Measurements from ENCODE around the gene ZBTB7C. TPM values are rescaled to one million over a fixed set of nuclear protein-coding genes. Genes with fewer than 3 reads are reported as not detected.

The ZBTB7C gene
- total RNA-seq, 2 donors from 2014 or later: not detected

DNA sequence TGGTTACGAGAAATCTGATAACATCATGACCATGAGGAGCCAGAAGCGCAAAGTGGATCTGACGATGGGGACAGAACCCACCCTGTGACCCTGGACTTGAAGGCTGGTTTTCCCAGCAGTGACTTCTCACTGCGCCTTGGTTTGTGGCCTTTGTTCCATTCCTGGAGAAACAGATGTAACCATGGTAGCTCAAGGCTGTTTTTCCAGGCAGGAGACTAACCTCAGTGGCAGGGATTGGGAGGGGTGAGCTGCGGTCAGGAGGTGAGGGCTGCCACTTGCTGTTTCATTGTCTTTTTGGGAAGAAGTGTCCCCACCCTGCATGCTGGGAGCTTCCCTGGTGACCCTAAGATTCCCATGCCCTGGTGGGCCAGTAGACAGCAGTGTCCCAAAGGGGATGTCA is 362.3 kb downstream of the ZBTB7C start:
- Mint-ChIP-seq H3K27ac (no peak overlapping the region), H3K27me3 (peaks cover 6% of the 10 kb centered on the region in 2 donors), H3K9me3 (no peaks in the 10 kb centered on the region), H3K36me3 (no peaks in the 10 kb centered on the region), H3K4me1 (ENCODE audit: low read depth in 2 of 2) (no peaks in the 10 kb centered on the region), H3K4me3 (no peak overlapping the region)
- DNase-seq (ENCODE audit: low spot score) (no peak), ATAC-seq (no peak)

DNA sequence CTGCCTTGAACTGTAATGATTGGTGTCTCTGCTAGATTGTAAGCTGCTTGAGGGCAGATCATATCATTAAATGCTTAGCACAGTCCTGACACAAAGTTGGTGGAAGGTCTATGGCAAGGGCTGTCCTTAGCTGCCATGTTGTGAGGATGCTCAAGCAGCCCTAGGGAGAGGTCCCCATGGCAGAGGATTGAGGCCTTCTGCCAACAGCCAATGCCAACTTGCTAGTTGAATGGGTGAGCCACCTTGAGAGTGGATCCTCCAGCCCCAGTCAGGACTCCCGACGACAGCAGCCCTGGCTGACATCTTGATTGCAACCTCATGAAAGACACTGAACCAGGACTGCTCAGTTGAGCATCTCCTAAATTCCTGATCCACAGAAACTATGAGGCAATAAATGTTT is 363.4 kb downstream of the ZBTB7C start:
- ATAC-seq: no peak
- no peaks in the 10 kb centered on the region for H3K36me3 Mint-ChIP-seq
- no peak for DNase-seq (ENCODE audit: low spot score)
- H3K27me3 Mint-ChIP-seq: peaks cover 6% of the 10 kb centered on the region in 2 donors
- H3K27ac Mint-ChIP-seq: no peak overlapping the region
- H3K9me3 Mint-ChIP-seq: no peaks in the 10 kb centered on the region
- no peaks in the 10 kb centered on the region for H3K4me1 Mint-ChIP-seq (ENCODE audit: low read depth in 2 of 2)
- H3K4me3 Mint-ChIP-seq: no peak overlapping the region

DNA sequence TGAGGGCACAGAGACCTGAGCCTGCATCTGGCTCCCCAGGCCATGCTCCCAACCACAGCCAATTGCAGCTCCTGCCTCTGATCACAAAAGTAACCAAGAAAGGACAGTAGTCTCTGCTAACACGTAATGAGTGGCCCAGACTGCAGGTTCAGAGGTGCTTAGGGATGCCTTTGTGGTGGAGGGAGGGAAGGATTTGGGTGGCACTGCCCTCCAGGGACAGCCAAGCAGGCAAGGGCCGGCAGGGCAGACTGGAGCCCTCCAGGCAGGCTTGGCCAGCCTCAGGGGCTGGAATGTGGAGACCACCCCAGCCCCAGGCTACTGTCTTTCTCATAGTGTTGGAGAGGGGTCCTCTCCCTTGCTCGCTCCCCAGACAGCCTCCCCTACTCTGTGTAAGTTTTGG is 364.2 kb downstream of the ZBTB7C start:
- Mint-ChIP-seq H3K4me3 (no peak overlapping the region), H3K36me3 (no peaks in the 10 kb centered on the region), H3K27ac (no peak overlapping the region), H3K4me1 (ENCODE audit: low read depth in 2 of 2) (no peaks in the 10 kb centered on the region), H3K9me3 (no peaks in the 10 kb centered on the region), H3K27me3 (peaks cover 6% of the 10 kb centered on the region in 2 donors)
- DNase-seq (ENCODE audit: low spot score) (no peak), ATAC-seq (no peak)

DNA sequence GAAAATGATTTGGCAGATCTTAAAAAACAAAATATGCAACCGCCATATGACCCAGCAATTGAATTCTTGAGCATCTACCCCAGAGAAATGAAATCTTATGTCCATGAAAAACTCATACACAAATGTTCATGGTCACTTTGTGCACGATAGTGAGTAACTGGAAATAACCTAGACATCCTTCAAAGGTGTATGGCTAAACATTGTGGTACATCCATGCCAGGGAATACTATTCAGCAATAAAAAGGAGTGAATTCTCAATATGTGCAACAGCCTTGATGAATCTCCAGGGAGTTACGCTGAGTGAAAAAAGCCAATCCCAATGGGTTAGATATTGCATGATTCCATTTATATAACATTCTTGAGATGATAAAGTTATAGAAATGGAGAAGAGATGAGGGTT is 366.0 kb downstream of the ZBTB7C start:
- ATAC-seq (no peak), DNase-seq (ENCODE audit: low spot score) (no peak)
- Mint-ChIP-seq H3K4me1 (ENCODE audit: low read depth in 2 of 2) (no peaks in the 10 kb centered on the region), H3K36me3 (no peaks in the 10 kb centered on the region), H3K9me3 (no peaks in the 10 kb centered on the region), H3K4me3 (no peak overlapping the region), H3K27me3 (peaks cover 6% of the 10 kb centered on the region in 2 donors), H3K27ac (no peak overlapping the region)

DNA sequence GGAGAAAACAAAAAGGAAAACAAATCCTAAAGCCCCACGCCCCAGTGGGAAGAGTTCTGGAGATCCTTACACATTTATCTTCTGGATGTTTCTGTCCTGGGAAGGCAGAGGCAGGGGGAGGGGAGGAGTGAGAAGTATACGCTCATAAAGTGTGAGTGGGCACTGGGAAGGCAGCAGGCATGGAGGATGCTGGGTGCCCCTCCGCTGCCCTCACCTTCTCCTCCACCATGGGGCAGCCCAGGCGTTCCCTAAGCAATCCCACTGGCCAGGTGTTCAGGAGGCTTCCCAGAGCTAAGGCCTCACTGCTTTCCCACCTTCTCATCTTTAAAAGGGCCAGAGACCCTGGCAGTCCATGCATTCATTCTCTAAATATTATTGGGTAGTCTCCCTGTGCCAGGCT is 366.8 kb downstream of the ZBTB7C start:
- no peak overlapping the region for H3K27ac Mint-ChIP-seq
- ATAC-seq: no peak
- H3K4me3 Mint-ChIP-seq: no peak overlapping the region
- H3K27me3 Mint-ChIP-seq: peaks cover 6% of the 10 kb centered on the region in 2 donors
- H3K9me3 Mint-ChIP-seq: no peaks in the 10 kb centered on the region
- no peaks in the 10 kb centered on the region for H3K36me3 Mint-ChIP-seq
- no peak for DNase-seq (ENCODE audit: low spot score)
- H3K4me1 Mint-ChIP-seq (ENCODE audit: low read depth in 2 of 2): no peaks in the 10 kb centered on the region

DNA sequence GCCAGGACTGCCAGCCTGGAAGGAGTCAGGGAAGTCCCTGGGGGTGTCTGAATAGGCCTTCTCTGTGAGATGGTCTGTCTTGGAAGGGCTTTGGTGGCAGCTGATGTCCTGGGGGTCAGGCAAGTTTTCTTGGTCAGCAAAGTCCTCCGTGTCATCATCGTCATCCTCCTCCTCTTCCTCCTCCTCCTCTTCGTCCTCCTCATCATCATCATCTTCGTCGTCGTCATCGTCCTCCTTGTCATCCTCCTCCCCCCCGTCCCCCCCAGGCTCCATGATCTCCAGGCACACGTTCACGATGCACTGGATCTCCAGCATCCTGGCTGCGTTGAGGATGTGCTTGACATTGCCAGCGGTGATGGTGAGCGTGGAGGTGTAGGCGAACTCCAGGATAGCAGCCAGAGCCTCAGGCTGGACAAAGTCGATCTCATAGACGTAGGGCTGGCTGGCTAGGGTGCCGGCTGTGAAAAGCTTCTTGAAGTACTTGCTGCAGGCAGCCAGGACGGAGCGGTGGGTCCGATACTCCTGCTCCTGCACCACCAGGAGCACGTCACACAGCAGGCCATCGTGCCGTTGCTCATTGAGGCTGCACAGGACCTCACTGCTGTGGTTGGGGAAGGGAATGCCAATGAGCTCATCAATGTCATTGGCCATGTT is 368.6 kb downstream of the ZBTB7C start:
- H3K36me3 Mint-ChIP-seq: no peaks in the 10 kb centered on the region

DNA sequence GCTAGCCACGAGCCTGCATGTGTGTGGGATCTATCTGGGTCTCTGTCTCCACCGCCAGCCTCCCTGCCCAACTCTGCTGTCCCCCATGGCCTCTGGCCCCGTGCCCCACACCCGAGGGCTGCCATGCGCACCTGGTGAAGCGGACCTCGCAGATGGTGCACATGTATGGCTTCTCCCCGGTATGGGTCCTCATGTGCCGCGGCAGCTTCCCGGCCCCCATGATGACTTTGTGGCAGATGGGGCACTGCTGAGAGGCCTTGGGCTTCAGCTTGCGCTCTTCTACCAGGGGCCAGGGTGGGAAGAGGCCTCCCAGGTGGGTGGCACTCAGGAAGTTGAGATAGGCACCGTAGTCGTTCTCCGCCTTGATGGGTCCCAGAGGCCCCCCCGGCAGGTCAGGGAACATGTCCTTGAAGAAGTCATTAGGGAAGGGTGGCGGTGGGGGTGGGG is 369.4 kb downstream of the ZBTB7C start:
- DNase-seq (ENCODE audit: low spot score) (no peak), ATAC-seq (no peak)
- H3K4me1 Mint-ChIP-seq (ENCODE audit: low read depth in 2 of 2): no peaks in the 10 kb centered on the region
- H3K9me3 Mint-ChIP-seq: no peaks in the 10 kb centered on the region
- no peak overlapping the region for H3K27ac Mint-ChIP-seq
- H3K36me3 Mint-ChIP-seq: no peaks in the 10 kb centered on the region
- H3K27me3 Mint-ChIP-seq: no peaks in the 10 kb centered on the region
- no peak overlapping the region for H3K4me3 Mint-ChIP-seq

More for the DNA sequence above, 368.6 kb downstream of the ZBTB7C start:
- H3K4me3 Mint-ChIP-seq: no peak overlapping the region
- H3K27ac Mint-ChIP-seq: no peak overlapping the region
- H3K9me3 Mint-ChIP-seq: no peaks in the 10 kb centered on the region
- ATAC-seq: no peak
- H3K27me3 Mint-ChIP-seq: peaks cover 2 to 3% of the 10 kb centered on the region in 2 donors
- H3K4me1 Mint-ChIP-seq (ENCODE audit: low read depth in 2 of 2): no peaks in the 10 kb centered on the region
- no peak for DNase-seq (ENCODE audit: low spot score)

DNA sequence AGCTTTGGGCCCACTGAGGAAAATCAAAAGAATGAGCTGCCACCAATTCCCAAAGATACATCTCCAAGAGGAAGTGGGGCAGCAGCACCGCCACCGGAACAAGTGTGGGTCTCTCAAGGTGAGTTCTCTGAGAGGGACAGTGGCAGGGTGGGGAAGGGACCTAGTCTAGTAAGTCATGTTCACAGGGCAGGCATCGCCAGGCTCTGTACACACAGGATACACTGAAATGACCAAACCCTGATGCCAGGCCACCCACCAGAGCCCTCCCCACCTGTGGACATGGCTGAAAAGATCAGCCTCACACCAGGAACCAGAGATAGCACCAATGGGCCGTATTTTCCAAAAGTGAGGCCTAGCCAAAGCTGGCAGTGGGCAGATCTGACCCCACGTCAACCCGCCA is 370.5 kb downstream of the ZBTB7C start:
- Mint-ChIP-seq H3K4me3 (no peak overlapping the region), H3K9me3 (no peaks in the 10 kb centered on the region)
- DNase-seq (ENCODE audit: low spot score): peak; percentile 34

DNA sequence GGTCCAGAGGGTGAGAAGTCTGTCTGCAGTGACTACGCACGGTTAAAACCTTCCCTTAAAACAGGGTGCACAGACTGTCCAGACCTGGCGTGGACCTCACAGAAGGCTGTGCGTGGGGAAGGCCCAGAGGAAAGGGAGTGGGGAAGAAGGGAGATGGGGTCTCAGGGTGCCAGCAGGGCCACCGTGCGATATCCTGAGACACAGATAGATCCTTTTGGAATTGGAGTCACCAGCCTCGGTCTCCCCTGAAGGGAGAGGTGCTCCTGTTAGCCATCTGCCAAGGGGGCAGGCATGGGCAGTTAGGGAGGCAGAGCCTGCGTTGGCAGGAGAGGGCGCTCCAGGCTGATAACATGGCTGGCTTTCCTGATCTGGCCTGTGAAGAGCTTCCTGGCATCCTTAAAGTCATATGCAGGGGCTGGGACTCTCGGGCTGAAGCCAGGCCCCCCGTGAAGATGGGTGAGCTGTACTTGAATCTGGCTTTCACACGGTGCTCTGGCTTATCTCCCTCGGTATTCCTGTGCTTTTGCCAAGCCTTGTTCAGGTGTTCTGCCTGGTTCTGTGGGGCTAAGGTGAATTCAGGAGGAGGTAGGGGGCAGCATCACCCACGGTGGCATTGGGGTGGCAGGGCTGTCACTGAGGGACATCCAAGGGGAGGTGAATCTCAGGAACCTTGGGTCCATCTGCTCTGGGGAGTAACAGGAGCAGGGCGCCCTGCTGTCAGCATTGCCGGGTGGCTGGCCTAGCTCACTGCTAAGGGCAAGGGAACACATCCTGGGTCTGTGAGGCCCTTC is 371.5 kb downstream of the ZBTB7C start:
- H3K27me3 Mint-ChIP-seq: no peaks in the 10 kb centered on the region
- H3K36me3 Mint-ChIP-seq: no peaks in the 10 kb centered on the region
- no peaks in the 10 kb centered on the region for H3K4me1 Mint-ChIP-seq (ENCODE audit: low read depth in 2 of 2)
- no peak overlapping the region for H3K4me3 Mint-ChIP-seq
- H3K27ac Mint-ChIP-seq: no peak overlapping the region
- DNase-seq (ENCODE audit: low spot score): no peak
- no peaks in the 10 kb centered on the region for H3K9me3 Mint-ChIP-seq
- no peak for ATAC-seq

More for the DNA sequence above, 370.5 kb downstream of the ZBTB7C start:
- ATAC-seq: no peak
- H3K36me3 Mint-ChIP-seq: no peaks in the 10 kb centered on the region
- no peaks in the 10 kb centered on the region for H3K4me1 Mint-ChIP-seq (ENCODE audit: low read depth in 2 of 2)
- H3K27me3 Mint-ChIP-seq: no peaks in the 10 kb centered on the region
- no peak overlapping the region for H3K27ac Mint-ChIP-seq

DNA sequence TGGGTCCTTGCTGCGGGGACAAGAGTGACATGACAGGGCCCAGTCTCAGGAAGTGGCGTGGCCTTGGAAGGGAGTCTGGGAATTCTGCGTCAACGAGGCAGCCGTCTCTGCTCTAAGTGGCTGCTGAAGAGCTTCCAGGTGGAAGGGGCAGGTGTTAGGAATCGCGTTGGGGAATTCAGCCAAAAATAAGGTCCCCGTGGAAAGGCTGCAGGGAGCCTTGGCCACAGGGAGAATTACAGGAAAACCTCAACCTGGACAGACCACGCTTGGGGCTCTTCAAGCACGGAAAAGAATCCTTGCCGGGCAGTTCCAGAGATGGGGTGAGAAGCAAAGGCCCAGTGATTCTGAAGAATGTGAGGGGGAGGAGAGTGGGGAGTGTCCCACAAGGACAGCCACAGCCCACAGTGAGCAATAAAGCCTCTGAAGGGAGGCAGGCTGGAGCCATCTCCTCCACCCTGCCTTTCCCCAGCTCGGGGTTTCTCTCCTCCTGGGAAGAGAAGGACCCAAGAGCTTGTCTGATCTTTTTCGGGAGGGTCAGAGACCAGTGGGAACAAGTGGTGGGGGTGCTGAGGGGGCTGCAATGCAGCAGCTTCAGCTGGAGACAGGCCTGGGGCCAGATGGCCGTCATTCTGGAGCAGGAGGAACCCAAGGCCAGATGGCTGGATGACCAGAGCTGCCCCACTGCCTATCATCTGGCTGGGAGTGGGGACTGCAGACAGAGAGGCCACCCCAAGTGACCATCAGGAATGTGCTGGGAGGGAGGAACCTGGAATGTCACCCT is 372.4 kb downstream of the ZBTB7C start:
- Mint-ChIP-seq H3K9me3 (no peaks in the 10 kb centered on the region), H3K27ac (no peak overlapping the region), H3K4me1 (ENCODE audit: low read depth in 2 of 2) (no peaks in the 10 kb centered on the region), H3K4me3 (no peak overlapping the region), H3K36me3 (no peaks in the 10 kb centered on the region), H3K27me3 (no peaks in the 10 kb centered on the region)
- DNase-seq (ENCODE audit: low spot score): no peak
- no peak for ATAC-seq

DNA sequence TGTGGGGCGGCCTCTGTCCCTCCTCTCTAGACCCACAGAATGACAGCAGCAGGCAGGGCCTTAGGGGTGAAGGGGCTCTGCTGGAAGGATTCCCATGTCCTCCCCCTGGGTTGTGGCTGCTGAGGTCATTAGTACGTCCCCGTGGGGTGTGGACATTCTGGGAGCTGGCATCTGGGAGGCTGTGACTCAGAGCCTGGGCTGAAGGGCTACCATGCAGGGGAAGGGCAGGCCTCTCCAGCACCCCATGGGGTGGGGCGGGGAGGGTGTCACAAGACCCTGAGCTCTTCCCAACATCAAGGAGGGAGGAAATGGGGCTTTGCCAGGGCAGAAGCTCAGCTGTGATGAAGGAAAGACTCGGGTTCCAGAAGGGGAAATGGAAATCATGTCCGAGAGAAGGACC is 373.0 kb downstream of the ZBTB7C start:
- H3K9me3 Mint-ChIP-seq: no peaks in the 10 kb centered on the region
- no peak overlapping the region for H3K4me3 Mint-ChIP-seq
- DNase-seq (ENCODE audit: low spot score) (no peak), ATAC-seq (no peak)
- H3K27me3 Mint-ChIP-seq: no peaks in the 10 kb centered on the region
- no peaks in the 10 kb centered on the region for H3K4me1 Mint-ChIP-seq (ENCODE audit: low read depth in 2 of 2)
- no peak overlapping the region for H3K27ac Mint-ChIP-seq
- H3K36me3 Mint-ChIP-seq: no peaks in the 10 kb centered on the region

DNA sequence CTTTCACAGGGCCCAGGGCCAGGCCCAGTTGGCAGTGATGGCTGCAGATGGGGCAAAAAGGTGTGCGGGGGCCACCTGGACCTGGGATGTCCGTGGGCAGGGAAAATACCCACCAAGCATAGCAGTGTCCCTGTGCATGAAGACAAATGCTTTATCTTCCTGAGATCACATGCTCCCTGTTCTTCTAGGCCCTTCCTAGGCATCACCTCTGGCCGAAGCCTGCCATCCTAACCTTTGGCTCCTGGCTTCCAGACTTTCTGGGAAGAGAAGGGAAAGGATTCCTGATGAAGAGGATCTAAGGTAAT is 373.7 kb downstream of the ZBTB7C start:
- Mint-ChIP-seq H3K36me3 (no peaks in the 10 kb centered on the region), H3K4me3 (no peak overlapping the region), H3K4me1 (ENCODE audit: low read depth in 2 of 2) (no peaks in the 10 kb centered on the region), H3K9me3 (no peaks in the 10 kb centered on the region), H3K27ac (no peak overlapping the region), H3K27me3 (no peaks in the 10 kb centered on the region)
- peak; percentile 8 for DNase-seq (ENCODE audit: low spot score)
- no peak for ATAC-seq

DNA sequence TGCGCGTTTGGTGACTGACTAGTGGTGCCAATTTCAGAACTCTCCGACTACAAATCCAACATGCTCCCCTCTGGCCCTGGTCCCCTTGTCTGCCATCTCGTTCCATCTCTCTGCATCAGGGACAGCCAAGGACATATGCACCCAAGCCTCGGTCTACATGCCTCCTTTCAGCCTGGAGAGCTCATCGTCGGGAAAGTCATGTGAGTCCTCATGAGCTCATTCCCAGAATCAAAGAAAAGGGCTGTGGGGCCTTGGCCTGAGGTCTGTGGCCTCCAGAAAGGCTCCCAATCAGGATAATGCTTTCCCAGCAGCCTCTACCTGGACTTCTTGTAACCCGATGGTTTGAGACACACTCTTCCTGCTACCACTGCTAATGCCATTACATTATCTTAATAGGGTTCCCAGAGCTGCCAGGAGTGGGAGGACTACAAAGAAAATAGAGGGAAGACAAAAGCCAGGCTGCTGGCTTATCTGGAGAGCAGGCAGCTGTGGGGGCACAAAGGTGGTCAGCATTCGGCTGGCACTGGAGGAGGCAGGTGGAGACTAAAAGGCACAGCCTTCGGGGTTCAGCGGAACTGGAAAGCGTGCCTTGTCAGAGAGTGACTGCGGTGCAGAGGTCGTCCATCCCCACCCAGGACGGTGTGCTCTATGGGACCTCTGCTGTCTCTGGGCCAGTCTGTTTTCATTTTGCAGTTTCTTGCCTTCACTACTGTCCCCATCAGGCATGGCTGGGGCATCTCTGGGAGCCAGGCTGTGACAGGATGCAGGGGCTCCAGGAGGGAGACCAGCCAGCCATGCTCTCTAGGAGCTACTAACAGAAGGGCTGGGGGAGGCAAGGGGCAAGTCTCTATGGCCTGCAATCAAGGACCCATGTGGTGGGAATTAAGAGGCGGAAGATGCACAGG is 374.3 kb downstream of the ZBTB7C start:
- no peak overlapping the region for H3K27ac Mint-ChIP-seq
- no peak overlapping the region for H3K4me3 Mint-ChIP-seq
- DNase-seq (ENCODE audit: low spot score): peak; percentile 51
- no peaks in the 10 kb centered on the region for H3K4me1 Mint-ChIP-seq (ENCODE audit: low read depth in 2 of 2)
- H3K27me3 Mint-ChIP-seq: no peaks in the 10 kb centered on the region
- ATAC-seq: no peak
- no peaks in the 10 kb centered on the region for H3K36me3 Mint-ChIP-seq
- no peaks in the 10 kb centered on the region for H3K9me3 Mint-ChIP-seq

Measured in natural killer cell treated with Interleukin-12 subunit alpha and Interleukin-12 subunit beta and Interleukin-15 and Interleukin-18, amount 100 ng/mL, for 72 hours (primary cell).